Activated CD8-positive, alpha-beta memory T cell treated with anti-CD3 and anti-CD28 coated beads for 24 hours (primary cell): ENCODE results near the gene DOCK4.

Source experiments
- DNase-seq: peaks from one replicate; pipeline ENCODE4 v3.0.0-alpha.2; 2020

The DOCK4 gene

GRCh38 chr7:111788286-111789047 is 417.7 kb downstream of the DOCK4 start:
- no peak for DNase-seq

- DNase-seq: no peak
Measured at GRCh38 chr7:111787741-111788140, 418.5 kb downstream of the DOCK4 start.

- DNase-seq: no peak
Measured at GRCh38 chr7:111787099-111787498, 419.1 kb downstream of the DOCK4 start.

GRCh38 chr7:111785076-111785475 is 421.1 kb downstream of the DOCK4 start:
- no peak for DNase-seq

- no peak for DNase-seq
Measured at GRCh38 chr7:111784296-111784695, 421.9 kb downstream of the DOCK4 start.

GRCh38 chr7:111783854-111784253 is 422.3 kb downstream of the DOCK4 start:
- no peak for DNase-seq

GRCh38 chr7:111780527-111780926 is 425.7 kb downstream of the DOCK4 start:
- no peak for DNase-seq

GRCh38 chr7:111775206-111775605 is 431.0 kb downstream of the DOCK4 start:
- DNase-seq: no peak

- no peak for DNase-seq
Measured at GRCh38 chr7:111772716-111773115, 433.5 kb downstream of the DOCK4 start.

GRCh38 chr7:111771638-111772037 is 434.6 kb downstream of the DOCK4 start:
- DNase-seq: no peak

- DNase-seq: no peak
Measured at GRCh38 chr7:111770116-111770515, 436.1 kb downstream of the DOCK4 start.

- no peak for DNase-seq
Measured at GRCh38 chr7:111765751-111766643, 440.2 kb downstream of the DOCK4 start.

GRCh38 chr7:111763221-111763801 is 442.9 kb downstream of the DOCK4 start:
- DNase-seq: no peak

GRCh38 chr7:111762799-111763198 is 443.4 kb downstream of the DOCK4 start:
- no peak for DNase-seq

GRCh38 chr7:111762211-111762610 is 444.0 kb downstream of the DOCK4 start:
- DNase-seq: no peak

GRCh38 chr7:111760043-111760442 is 446.2 kb downstream of the DOCK4 start:
- no peak for DNase-seq

GRCh38 chr7:111758332-111758731 is 447.9 kb downstream of the DOCK4 start:
- DNase-seq: no peak

- DNase-seq: no peak
Measured at GRCh38 chr7:111756687-111757178, 449.5 kb downstream of the DOCK4 start.

- DNase-seq: no peak
Measured at GRCh38 chr7:111755383-111755782, 450.8 kb downstream of the DOCK4 start.

GRCh38 chr7:111753968-111754367 is 452.2 kb downstream of the DOCK4 start:
- DNase-seq: no peak

- DNase-seq: peak; percentile 68
Measured at GRCh38 chr7:111752022-111752582, 454.1 kb downstream of the DOCK4 start.

- no peak for DNase-seq
Measured at GRCh38 chr7:111750878-111751277, 455.3 kb downstream of the DOCK4 start.

GRCh38 chr7:111750228-111750627 is 456.0 kb downstream of the DOCK4 start:
- no peak for DNase-seq
